HG02610 (cell line): ENCODE measurements around the gene TERB1.

Experiments used
- ATAC-seq: cut with Tn5 transposase; IDR thresholded peaks from one replicate; pipeline ENCODE4 v1.9.1; 2021; ENCODE audit warnings: mild to moderate bottlenecking, moderate library complexity; ENCODE audit not compliant: unreplicated experiment

Gene TERB1

DNA sequence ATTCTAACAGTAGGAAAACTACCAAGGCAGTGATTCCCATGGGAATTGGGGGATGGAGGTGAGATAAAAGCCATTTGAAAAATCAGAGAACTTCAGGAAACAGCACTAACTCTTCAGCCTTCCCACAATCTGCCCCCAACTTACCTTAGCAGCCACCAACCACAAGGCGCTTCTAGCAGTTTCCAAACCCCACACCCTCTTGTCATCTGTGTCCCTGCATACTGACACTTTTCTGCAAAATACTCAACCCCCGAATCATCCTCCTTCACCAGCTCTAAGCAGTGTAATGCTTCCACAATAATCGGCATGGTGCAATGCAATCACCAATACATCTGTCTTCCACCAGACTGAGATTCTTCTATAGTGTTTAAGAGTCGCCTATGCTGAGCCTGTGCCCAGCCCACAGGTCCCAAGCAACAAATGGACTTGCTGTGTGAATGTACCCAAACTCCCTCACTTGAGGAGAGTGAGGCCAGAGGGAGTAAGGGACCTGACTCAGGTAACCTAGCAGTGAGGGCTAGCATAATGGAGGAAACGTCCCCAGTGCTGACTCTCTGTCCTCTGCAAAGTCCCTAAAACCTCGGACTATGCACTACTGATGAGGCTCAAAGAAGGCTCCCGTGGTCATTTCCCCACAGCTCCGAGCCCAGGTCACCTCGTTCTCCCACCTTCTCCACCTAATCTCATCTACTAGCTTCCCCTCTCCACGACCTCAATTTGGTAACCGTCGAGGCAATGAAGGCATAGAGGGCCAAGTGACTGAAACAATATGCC is 50.9 kb downstream of the TERB1 start:
- ATAC-seq: no peak

DNA sequence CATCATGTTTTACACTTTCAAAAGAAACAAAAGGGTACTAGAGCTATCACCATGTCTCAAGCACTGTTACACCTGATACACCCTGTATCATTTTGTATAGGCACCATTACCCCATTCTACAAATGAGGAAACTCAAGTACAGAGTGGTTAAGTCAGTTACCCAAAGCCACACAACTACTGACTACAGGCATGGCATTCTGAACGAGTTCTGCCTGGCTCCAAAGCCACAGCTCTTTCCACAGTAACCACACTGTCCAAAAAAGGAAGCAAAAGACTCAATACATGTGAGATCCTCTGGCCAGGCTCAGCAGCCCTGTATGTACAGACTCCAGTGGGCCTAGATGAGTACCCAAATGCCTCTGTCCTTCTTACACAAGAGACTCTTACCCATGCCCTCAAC is 54.7 kb downstream of the TERB1 start:
- peak; percentile 52 for ATAC-seq

GRCh38 chr16:66746048-66746447 is 55.3 kb downstream of the TERB1 start:
- no peak for ATAC-seq

GRCh38 chr16:66741950-66742808 is 59.2 kb downstream of the TERB1 start:
- ATAC-seq: no peak

- ATAC-seq: no peak
Observed at GRCh38 chr16:66741169-66741900, 60.0 kb downstream of the TERB1 start.

- ATAC-seq: no peak
Observed at GRCh38 chr16:66740533-66740932, 60.9 kb downstream of the TERB1 start.

DNA sequence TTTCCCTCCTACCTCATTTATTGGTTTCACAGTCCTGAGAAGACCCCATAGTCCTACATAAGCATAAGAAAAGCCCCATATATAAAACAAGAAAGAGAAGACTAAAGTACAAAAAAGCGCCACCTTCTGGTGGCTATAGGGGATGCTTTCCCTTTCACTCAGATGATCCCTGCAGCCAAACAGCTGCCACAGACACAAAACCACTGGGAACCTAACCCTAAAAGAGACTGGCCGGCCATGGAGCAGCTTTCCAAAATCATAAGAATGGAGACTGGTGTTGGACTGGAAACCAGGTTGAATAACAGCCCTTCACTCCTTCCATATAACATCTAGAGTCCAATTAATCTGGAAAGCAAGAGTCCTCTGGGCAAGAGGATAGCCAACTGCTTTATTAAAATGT is 61.4 kb downstream of the TERB1 start:
- no peak for ATAC-seq

GRCh38 chr16:66735891-66736290 is 65.5 kb downstream of the TERB1 start:
- ATAC-seq: no peak

DNA sequence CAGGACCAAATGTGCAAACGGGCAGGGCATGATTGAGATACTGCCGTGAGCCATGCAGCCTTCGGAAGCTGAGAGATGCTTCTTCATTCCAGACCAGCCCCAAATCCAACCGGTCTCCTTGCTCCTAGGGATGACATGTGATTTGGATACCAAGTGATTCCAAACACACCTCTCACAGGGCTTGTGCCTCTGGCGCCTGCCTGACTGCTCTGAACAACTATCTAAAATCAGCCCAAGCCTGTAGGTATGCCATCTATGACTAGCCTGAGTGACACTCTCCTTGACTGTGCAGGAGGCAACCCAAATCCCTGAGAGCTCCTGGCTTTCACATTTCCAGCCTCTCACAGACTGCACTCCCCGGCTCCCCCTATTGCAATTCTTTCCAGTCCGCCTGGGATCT is 70.3 kb downstream of the TERB1 start:
- ATAC-seq: no peak

DNA sequence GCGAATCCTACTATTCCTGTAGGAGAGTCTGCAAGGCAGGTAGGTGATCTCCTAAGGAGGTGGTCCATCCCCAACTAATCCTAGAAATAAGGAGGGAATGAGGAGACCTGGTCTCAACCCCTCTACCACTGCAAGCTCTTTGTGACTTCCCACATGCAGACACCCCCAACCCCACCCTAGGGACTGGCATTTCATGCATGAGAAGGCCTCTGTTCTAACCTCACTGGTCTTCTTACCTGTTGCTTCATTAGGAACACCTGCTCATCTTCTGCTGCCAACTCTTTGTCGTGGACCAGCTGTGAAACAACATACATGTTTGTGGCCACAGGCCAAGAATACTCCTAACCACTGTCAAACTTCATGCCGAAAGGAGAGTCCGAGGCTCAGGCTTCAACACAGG is 72.6 kb downstream of the TERB1 start:
- ATAC-seq: no peak

DNA sequence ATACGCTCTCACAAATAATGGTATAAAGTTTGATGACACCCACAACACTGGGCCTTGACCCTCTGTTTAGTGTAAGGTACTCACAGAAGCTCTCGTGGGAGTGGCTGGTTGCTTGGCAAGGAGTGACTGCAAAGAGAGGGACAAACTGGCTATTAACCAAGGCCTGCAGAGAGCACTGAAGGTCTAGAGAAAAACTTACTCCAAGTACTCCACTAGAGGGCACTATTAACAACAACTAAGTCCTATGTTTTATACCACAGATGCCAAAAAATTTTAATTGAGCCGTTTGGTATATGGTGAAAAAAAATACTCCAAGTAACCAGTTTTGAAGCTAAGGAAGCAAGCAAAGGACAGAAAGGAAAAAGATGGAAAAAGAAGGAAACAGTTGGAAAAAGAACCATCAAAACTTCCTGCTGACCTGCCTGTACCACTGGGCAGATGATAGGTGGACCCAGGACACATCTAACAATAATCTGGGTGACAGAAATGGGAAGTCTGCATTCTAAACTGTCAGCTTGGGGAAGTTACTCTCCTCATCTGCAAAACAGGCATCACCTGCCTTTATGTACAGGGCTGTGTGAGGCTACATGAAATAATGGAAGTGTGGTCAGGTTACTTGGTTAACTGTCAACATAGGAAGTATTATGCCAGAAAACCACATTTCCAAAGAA is 73.1 kb downstream of the TERB1 start:
- peak; percentile 43 for ATAC-seq

GRCh38 chr16:66720766-66721165 is 80.6 kb downstream of the TERB1 start:
- no peak for ATAC-seq

DNA sequence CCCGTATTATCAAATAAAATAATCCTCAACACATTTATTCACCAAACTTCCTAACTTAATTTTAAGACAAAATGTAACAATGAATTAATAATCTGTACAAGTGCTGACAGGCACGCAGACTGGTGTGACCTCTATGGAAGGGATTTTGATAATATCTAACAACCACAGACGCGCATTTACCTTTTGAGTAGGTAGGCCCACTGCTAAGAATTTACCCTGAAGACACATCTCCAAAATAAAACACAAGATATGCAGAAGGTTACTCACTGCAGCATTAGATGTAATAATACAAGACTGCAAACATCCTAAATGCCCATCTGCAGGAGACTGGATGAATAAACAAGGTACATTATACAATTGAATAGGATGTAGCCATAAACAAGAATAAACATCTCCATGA is 82.1 kb downstream of the TERB1 start:
- no peak for ATAC-seq

DNA sequence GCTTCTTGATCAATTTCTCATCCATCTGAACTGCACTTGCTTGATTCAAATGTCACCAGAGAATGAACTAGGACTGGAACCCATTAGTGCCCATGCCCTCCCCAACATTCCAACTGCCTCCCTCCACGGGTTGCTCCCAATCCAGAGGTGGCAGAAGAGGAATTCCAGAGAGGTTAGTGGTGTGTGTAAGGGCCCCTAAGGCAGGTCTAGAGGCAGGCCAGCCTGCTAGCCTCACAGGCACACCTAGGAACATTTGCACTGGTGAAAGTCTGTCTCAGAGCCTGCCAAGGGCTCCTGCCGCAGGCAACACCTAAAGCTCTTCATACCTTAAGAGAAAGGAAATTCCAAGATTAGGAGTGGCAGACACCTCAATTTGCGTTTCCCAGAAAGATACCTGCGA is 83.6 kb downstream of the TERB1 start:
- no peak for ATAC-seq

DNA sequence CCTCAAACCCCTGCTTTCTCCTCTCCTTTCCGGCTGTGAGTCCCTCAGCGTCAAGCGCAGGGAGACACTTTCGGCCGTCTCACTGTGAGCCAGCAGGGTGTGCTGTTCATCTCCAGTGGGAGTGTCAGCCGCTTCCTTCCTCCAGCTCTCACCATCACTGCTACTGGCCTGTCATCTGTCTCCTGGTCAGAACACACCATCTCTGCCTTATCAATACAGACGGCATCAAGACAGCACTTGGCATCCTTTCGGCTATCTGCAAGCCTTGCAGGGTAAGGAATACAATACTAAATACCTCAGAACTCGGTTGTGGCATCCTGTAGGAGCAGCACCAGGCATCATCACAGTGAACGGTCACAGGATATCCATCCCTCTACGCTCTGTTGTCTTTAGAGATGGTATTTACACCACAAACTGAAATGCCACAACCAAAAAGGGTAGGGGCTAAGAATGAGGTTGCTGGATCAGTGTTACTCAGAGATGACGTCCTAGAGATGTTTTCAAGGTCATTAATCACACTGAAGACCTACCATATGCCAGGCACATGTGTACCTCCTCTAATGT is 84.2 kb downstream of the TERB1 start:
- no peak for ATAC-seq

DNA sequence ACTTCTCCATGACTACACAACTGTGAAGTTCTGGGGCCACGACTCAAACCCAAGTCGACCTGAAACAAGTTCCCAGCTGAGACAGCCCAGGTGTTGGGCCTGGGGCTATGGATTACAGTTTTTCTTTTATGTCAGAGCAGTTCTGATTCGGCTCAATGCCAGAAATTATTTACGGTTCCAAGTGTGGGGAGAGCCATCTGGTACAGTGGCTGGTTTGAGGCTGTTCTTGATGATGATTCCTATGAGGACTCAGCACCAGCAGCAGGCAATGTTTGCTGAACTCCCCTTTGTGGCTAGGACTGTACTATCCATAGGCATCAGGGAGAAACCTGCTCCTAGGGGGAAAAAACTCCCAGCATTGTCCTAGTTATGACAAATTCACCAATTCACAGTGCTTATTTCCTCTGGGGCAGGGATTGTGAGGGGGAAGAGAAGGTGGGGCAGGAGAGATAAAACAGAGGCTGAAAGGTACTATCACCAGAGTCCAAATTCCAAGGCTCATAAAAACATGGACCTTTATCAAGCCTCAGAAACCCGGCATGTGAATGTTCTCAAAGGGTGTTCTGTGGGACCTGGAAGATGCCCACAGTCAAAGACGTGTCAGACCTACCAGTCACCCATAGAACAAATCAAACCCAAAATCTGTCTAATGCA is 86.6 kb downstream of the TERB1 start:
- ATAC-seq: no peak

DNA sequence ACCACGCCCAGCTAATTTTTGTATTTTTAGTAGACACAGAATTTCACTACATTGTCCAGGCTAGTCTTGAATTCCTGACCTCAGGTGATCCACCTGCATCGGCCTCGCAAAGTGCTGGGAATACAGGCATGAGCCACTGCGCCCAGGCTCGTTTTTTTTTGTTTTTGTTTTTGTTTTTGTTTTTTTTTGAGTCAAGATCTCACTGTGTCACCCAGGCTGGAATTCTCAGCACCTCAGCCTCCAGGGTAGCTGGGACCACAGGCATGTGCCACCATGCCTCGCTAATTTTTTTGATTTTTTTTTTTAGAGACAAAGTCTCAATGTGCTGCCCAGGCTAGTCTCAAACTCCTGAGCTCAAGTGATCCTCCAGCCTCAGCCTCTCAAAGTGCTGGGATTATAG is 87.3 kb downstream of the TERB1 start:
- ATAC-seq: no peak

DNA sequence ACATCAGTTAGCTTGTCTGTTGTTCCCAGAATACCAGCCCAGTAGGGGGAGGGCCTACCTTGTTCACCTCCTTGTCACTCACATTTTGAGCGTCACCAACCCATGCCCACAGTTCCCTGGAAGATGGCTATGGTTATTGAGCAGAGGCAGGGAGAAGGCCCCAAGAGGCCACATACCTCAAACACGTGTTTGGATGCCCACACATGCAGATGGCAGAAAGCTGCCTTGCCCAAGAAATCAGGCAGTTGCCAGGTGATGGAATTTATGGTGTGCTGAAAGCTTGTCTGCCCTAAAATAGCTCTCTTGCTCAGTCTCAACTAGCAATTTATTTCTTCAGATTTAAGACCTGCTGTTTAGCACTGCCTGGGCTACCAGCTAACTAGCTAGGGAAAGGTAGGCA is 88.3 kb downstream of the TERB1 start:
- ATAC-seq: no peak

DNA sequence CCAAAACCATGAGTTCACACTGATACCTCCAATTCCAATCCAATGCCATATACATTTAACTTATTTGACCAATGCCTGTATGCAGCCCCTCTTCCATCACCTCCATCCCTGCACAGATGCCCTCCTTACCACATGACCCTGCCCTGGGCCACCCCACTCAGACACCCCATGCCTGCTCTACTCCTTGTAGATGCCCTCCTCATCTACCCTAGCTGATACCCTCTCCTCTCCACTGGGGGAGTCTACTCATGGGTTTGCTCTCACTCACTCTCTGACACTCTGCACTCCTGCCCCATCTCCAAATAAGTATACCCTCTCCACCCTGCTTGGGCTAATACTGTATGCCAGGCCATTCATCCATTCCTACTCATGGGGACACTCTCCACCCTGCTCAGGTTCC is 88.9 kb downstream of the TERB1 start:
- ATAC-seq: no peak

GRCh38 chr16:66711581-66711980 is 89.8 kb downstream of the TERB1 start:
- no peak for ATAC-seq
